CD14-positive monocyte (primary cell): ENCODE data around the gene ATAD3A. TPM values are rescaled to one million over a fixed set of nuclear protein-coding genes. Genes with fewer than 3 reads are reported as not detected.

Experiments used
- DNase-seq, 3 donors: peaks; one replicate each; pipeline ENCODE4 v3.0.0-alpha.2; 2011 to 2022
- H2AFZ ChIP-seq: 2 replicates; pipeline ENCODE4 v1.6.0; 2012; ENCODE audit warnings: mild to moderate bottlenecking, low read depth, low read length, inconsistent platforms; ENCODE audit not compliant: insufficient read depth, poor library complexity, severe bottlenecking
- H3K27ac ChIP-seq, 2 donors: 1 replicate in 1 of 2; 2 replicates in 1 of 2; pipeline ENCODE4 v1.5.1; 2012 to 2013; ENCODE audit warnings: low read length in 2 of 2, control low read depth in 1 of 2, inconsistent platforms in 1 of 2, low read depth in 1 of 2, mild to moderate bottlenecking in 1 of 2
- H3K27me3 ChIP-seq, 2 donors: one replicate each; pipeline versions ENCODE4 v1.6.0 to v1.6.1; 2011 to 2013; ENCODE audit warnings: low read length in 2 of 2; ENCODE audit not compliant: control insufficient read depth in 2 of 2, insufficient read depth in 2 of 2
- H3K36me3 ChIP-seq, 2 donors: replicated peaks in 1 of 2; 1 replicate in 1 of 2; 2 replicates in 1 of 2; pipeline versions ENCODE4 v1.5.1 to v1.6.1; 2012 to 2013; ENCODE audit warnings: low read length in 2 of 2, control low read depth in 1 of 2, inconsistent platforms in 1 of 2, mild to moderate bottlenecking in 1 of 2; ENCODE audit not compliant: insufficient read depth in 2 of 2, control insufficient read depth in 1 of 2
- H3K4me1 ChIP-seq, 2 donors: 1 replicate in 1 of 2; 2 replicates in 1 of 2; pipeline versions ENCODE4 v1.5.1 to v1.6.1; 2012 to 2013; ENCODE audit warnings: low read length in 2 of 2, control low read depth in 1 of 2, inconsistent platforms in 1 of 2, mild to moderate bottlenecking in 1 of 2, moderate library complexity in 1 of 2; ENCODE audit not compliant: insufficient read depth in 2 of 2, control insufficient read depth in 1 of 2
- H3K4me2 ChIP-seq: replicated peaks from 2 replicates; pipeline ENCODE3; 2012; ENCODE audit warnings: low read length, moderate library complexity, mild to moderate bottlenecking; ENCODE audit not compliant: poor library complexity, severe bottlenecking; ENCODE audit errors: extremely low read depth
- H3K4me3 ChIP-seq, 3 experiments: fragments of 200-600 bp in 1 of 3; sonication (generic) in 1 of 3; replicated peaks in 1 of 3; 1 replicate in 2 of 3; 2 replicates in 1 of 3; pipeline ENCODE4 v1.5.1; 2011 to 2013; ENCODE audit warnings: low read length in 3 of 3, mild to moderate bottlenecking in 3 of 3, control low read depth in 2 of 3, low read depth in 2 of 3, inconsistent platforms in 1 of 3, moderate library complexity in 1 of 3
- H3K79me2 ChIP-seq: 2 replicates; pipeline ENCODE4 v1.6.0; 2012; ENCODE audit warnings: mild to moderate bottlenecking, control low read depth, inconsistent platforms, low read length, moderate library complexity; ENCODE audit not compliant: insufficient read depth
- H3K9ac ChIP-seq: 2 replicates; pipeline ENCODE4 v1.6.0; 2017; ENCODE audit warnings: low read length, mild to moderate bottlenecking; ENCODE audit not compliant: insufficient read depth, poor library complexity, severe bottlenecking
- H3K9me3 ChIP-seq, 2 donors: replicated peaks in 1 of 2; 1 replicate in 1 of 2; 2 replicates in 1 of 2; pipeline versions ENCODE4 v1.5.1 to v1.6.1; 2012 to 2013; ENCODE audit warnings: low read length in 2 of 2, control low read depth in 1 of 2; ENCODE audit not compliant: control insufficient read depth in 1 of 2, insufficient read depth in 1 of 2
- H4K20me1 ChIP-seq: 2 replicates; pipeline ENCODE4 v1.6.0; 2012; ENCODE audit warnings: mild to moderate bottlenecking, low read length, control low read depth, moderate library complexity; ENCODE audit not compliant: insufficient read depth
- H3K27ac Mint-ChIP-seq, 7 donors: one replicate each; pipeline ENCODE4 v1.8.0; 2020; ENCODE audit warnings: mild to moderate bottlenecking in 7 of 7, mixed read lengths in 7 of 7, moderate library complexity in 6 of 7, inconsistent platforms in 2 of 7
- H3K27me3 Mint-ChIP-seq, 3 donors: one replicate each; pipeline ENCODE4 v1.8.0; 2021 to 2022; ENCODE audit warnings: low read depth in 3 of 3, mild to moderate bottlenecking in 3 of 3, mixed read lengths in 3 of 3, moderate library complexity in 3 of 3, inconsistent platforms in 1 of 3
- H3K36me3 Mint-ChIP-seq, 2 donors: one replicate each; pipeline ENCODE4 v1.8.0; 2020; ENCODE audit warnings: mixed read lengths in 2 of 2, inconsistent platforms in 1 of 2, mild to moderate bottlenecking in 1 of 2
- H3K4me1 Mint-ChIP-seq: one replicate; pipeline ENCODE4 v1.8.0; 2020; ENCODE audit warnings: mild to moderate bottlenecking, mixed read lengths
- H3K4me3 Mint-ChIP-seq, 2 donors: one replicate each; pipeline ENCODE4 v1.8.0; 2020; ENCODE audit warnings: mild to moderate bottlenecking in 2 of 2, mixed read lengths in 2 of 2, moderate library complexity in 1 of 2
- H3K9me3 Mint-ChIP-seq, 7 donors: one replicate each; pipeline ENCODE4 v1.8.0; 2020 to 2022; ENCODE audit warnings: mixed read lengths in 7 of 7, mild to moderate bottlenecking in 6 of 7, moderate library complexity in 6 of 7, inconsistent platforms in 2 of 7
- CTCF ChIP-seq: fragments of 200-600 bp; IDR thresholded peaks from one replicate; pipeline ENCODE4 v1.8.0; 2022; ENCODE audit warnings: antibody characterized with exemption, mild to moderate bottlenecking
- WGBS: methylation state at CpG from one replicate; pipeline ENCODE4 v1.1.5; 2013; ENCODE audit warnings: missing lambda C conversion rate; ENCODE audit not compliant: insufficient coverage; 5-methylcytosine and 5-hydroxymethylcytosine counted together
- intact Hi-C, 2 donors: fragments of 100-400 bp; cut with micrococcal nuclease; formaldehyde crosslinking; loops; one replicate each; pipeline versions ENCODE4 v1.15.0 to v1.15.1; 2023
- polyA plus RNA-seq, 3 donors: library from polyadenylated mRNA; depleted of rRNA in 1 of 3; unstranded in 2 of 3; stranded (reverse) in 1 of 3; fragments of 300-500 nt in 2 of 3; fragments of >200 nt in 1 of 3; fragmentation: Illumina TruSeq in 2 of 3; gene quantifications; 1 replicate in 2 of 3; 2 replicates in 1 of 3; pipeline ENCODE4 v1.2.3, GENCODE V29; 2012 to 2021

The ATAD3A gene
- polyA plus RNA-seq, 3 donors = 4.1 to 14.0 (median 6.4) TPM

GRCh38 chr1:1564268-1564667, 52.3 kb downstream of the ATAD3A start:
- H3K9me3 Mint-ChIP-seq = no peaks in the 10 kb centered on the region
- H3K4me1 Mint-ChIP-seq = peaks cover 5% of the 10 kb centered on the region
- WGBS = 95% methylated on average over 11 of the region's 19 CpGs
- H3K4me3 ChIP-seq = no peak overlapping the region
- H3K36me3 Mint-ChIP-seq = peaks cover 52 to 73% of the 10 kb centered on the region in 2 donors
- DNase-seq = no peak
- H4K20me1 ChIP-seq = peaks cover 98% of the 10 kb centered on the region
- peak overlapping the region in 3 of 7 donors; percentile 0 to 37 (median 5) for H3K27ac Mint-ChIP-seq
- H3K27me3 ChIP-seq = no peaks in the 10 kb centered on the region
- no peak overlapping the region for H2AFZ ChIP-seq
- no peak for TF ChIP-seq CTCF
- H3K79me2 ChIP-seq = peaks cover 79% of the 10 kb centered on the region
- H3K27me3 Mint-ChIP-seq = peaks cover 0 to 4% (median 1%) of the 10 kb centered on the region in 3 donors
- H3K36me3 ChIP-seq = peaks cover 58 to 86% of the 10 kb centered on the region in 2 donors
- no peaks in the 10 kb centered on the region for H3K4me1 ChIP-seq
- H3K4me3 Mint-ChIP-seq = no peak overlapping the region
- H3K27ac ChIP-seq = no peak overlapping the region
- H3K9ac ChIP-seq = no peak overlapping the region
- H3K9me3 ChIP-seq = no peaks in the 10 kb centered on the region
- intact Hi-C loops = no loop called here
- H3K4me2 ChIP-seq = no peak overlapping the region

DNA sequence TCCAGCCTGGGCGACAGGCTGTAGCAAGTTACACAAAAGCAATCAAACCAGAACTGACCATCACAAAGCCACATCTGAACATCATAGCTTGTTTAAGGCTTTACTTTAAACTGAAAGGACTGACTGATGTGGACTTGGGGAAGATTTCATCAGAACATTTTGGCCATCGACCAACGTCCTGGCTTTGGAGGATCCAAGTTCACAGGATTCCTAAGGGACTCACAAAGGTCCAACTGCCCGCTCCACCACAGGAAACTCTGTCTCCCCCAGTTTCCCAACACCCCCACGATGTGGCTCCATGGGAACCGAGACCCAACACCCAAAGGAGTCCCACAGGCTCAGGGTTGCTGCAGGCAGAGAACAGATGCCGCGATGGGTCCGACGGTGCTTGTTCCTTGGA, 53.4 kb downstream of the ATAD3A start:
- Histone ChIP-seq H4K20me1 (peaks cover 98% of the 10 kb centered on the region), H2AFZ (no peak overlapping the region), H3K9ac (no peak overlapping the region), H3K36me3 (peaks cover 62 to 90% of the 10 kb centered on the region in 2 donors), H3K27me3 (no peaks in the 10 kb centered on the region), H3K9me3 (no peaks in the 10 kb centered on the region), H3K4me1 (no peaks in the 10 kb centered on the region), H3K4me2 (no peak overlapping the region), H3K27ac (no peak overlapping the region), H3K79me2 (peaks cover 86% of the 10 kb centered on the region), H3K4me3 (no peak overlapping the region)
- Mint-ChIP-seq H3K4me3 (no peak overlapping the region), H3K27ac (peak overlapping the region in 3 of 7 donors; percentile 21 to 75 (median 37)), H3K27me3 (peaks cover 0 to 4% (median 1%) of the 10 kb centered on the region in 3 donors), H3K4me1 (peaks cover 12% of the 10 kb centered on the region), H3K9me3 (no peaks in the 10 kb centered on the region), H3K36me3 (peaks cover 58 to 80% of the 10 kb centered on the region in 2 donors)
- DNase-seq = no peak
- WGBS = 91% methylated on average over 9 of the region's 10 CpGs
- intact Hi-C loops = no loop called here
- TF ChIP-seq CTCF = no peak
